ENCODE data around the gene HDAC3. TPM values are rescaled to one million over a fixed set of nuclear protein-coding genes. Genes with fewer than 3 reads are reported as not detected.

Gene HDAC3
- total RNA-seq, 4 donors from 2014 or later, result 44.2 to 62.7 (median 54.6) TPM

DNA sequence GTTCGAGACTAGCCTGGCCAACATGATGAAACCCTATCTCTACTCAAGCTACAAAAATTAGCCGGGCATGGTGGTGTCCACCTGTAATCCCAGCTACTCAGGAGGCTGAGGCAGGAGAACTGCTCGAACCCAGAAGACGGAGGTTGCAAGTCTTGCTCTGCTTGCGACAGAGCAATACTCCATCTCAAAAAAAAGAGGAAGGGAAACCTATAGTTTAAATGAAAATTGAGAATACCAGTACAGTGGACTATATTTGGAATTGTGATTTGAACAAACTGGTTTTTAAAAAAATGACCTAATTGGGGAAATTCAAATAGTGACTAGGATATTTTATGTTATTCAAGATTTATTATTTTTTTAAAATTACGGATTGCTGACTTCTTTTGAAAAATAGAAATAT lies 51.1 kb downstream of the HDAC3 start:
- intact Hi-C loops (cut with DNase I), result no loop called here
- TF ChIP-seq CTCF (IDR thresholded peaks at IDR 0.05), result no peak
- TF ChIP-seq POLR2A (IDR thresholded peaks at IDR 0.05), result no peak
- Histone ChIP-seq H3K36me3 (peaks cover 28 to 32% of the 10 kb centered on the region in 2 donors), H3K4me1 (no peaks in the 10 kb centered on the region), H3K4me3 (replicated peaks in 1 of 3) (no peak overlapping the region), H3K27me3 (no peaks in the 10 kb centered on the region), H3K27ac (no peak overlapping the region), H3K9me3 (no peaks in the 10 kb centered on the region)
- DNase-seq, result no peak
- 81 to 95% methylated on average over 6 of the region's 6 CpGs for WGBS, 2 donors

GRCh38 chr5:141574122-141574510 lies 62.5 kb downstream of the HDAC3 start:
- no peak overlapping the region for H3K4me3 ChIP-seq (replicated peaks in 1 of 3)
- H3K9me3 ChIP-seq, result no peaks in the 10 kb centered on the region
- DNase-seq, result no peak
- intact Hi-C loops (cut with DNase I), result no loop called here
- H3K36me3 ChIP-seq, result peaks cover 70 to 79% of the 10 kb centered on the region in 2 donors
- WGBS, 2 donors, result 60 to 77% methylated on average over 2 of the region's 2 CpGs
- TF ChIP-seq POLR2A (IDR thresholded peaks at IDR 0.05) (no peak), CTCF (IDR thresholded peaks at IDR 0.05) (no peak)
- no peaks in the 10 kb centered on the region for H3K4me1 ChIP-seq
- H3K27ac ChIP-seq, result no peak overlapping the region
- no peaks in the 10 kb centered on the region for H3K27me3 ChIP-seq

DNA sequence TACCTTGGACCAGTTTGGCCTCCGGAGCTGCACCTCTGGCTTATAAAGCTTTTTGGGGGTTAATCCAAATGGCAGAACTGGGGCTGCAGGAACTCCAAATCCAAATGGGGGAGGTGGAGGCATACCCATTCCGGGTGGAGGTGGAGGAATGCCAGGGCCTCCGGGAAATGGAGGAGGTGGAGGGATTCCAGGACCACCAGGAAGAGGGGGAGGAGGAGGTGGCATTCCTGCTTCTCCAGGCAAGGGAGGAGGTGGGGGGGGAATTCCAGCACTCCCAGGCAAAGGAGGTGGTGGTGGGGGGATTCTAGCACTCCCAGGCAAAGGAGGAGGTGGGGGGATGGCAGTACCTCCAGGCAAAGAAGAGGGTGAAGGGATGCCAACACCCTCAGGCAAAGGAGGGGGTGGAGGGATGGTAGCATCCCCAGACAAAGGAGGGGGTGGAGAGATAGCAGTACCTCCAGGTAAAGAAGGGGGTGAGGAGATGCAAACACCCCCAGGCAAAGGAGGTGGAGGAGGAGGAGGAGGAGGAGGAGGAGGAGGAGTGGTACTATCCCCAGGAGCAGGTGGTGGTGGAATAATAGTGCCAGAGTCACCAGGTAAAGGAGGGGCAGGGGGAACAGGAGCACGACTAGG lies 63.0 kb downstream of the HDAC3 start:
- Histone ChIP-seq H3K4me1 (no peaks in the 10 kb centered on the region), H3K4me3 (replicated peaks in 1 of 3) (no peak overlapping the region), H3K27me3 (no peaks in the 10 kb centered on the region), H3K9me3 (no peaks in the 10 kb centered on the region), H3K36me3 (peaks cover 65 to 75% of the 10 kb centered on the region in 2 donors), H3K27ac (no peak overlapping the region)
- DNase-seq, result no peak
- intact Hi-C loops (cut with DNase I), result no loop called here
- WGBS, 2 donors, result 83% methylated on average over 4 of the region's 4 CpGs
- no peak for TF ChIP-seq POLR2A (IDR thresholded peaks at IDR 0.05)
- TF ChIP-seq CTCF (IDR thresholded peaks at IDR 0.05), result no peak

Small RNAs within 50 kb of the gene (small RNA-seq; reads per million reads assigned to genes)
- not detected for gene RPS27AP10

Other genes with a start within 250 kb of the HDAC3 start
- gene PCDHGB4, start 249.2 kb downstream of the HDAC3 start, total RNA-seq, result 10 to 100 TPM; 10.4 to 12.5 (median 10.4) TPM
- 1 to 10 TPM; 2.9 to 5.8 (median 4.7) TPM for gene PCDHGA8, start 244.2 kb downstream of the HDAC3 start, total RNA-seq
- 10 to 100 TPM; 17.2 to 22.6 (median 20.2) TPM for gene PCDHGB5, start 238.9 kb downstream of the HDAC3 start, total RNA-seq
- gene PCDHGA9, start 234.1 kb downstream of the HDAC3 start, total RNA-seq, result 10 to 100 TPM in 3 of 4 donors, 1 to 10 TPM in 1; 9.7 to 12.1 (median 11.0) TPM
- 10 to 100 TPM in 3 of 4 donors, 1 to 10 TPM in 1; 9.5 to 11.4 (median 10.9) TPM for gene PCDHGB6, start 228.8 kb downstream of the HDAC3 start, total RNA-seq
- 10 to 100 TPM in 1 of 4 donors, 1 to 10 TPM in 3; 8.7 to 17.1 (median 9.3) TPM for gene PCDHGA10, start 223.9 kb downstream of the HDAC3 start, total RNA-seq
- 10 to 100 TPM in 3 of 4 donors, 1 to 10 TPM in 1; 9.5 to 19.7 (median 11.3) TPM for gene PCDHGB7, start 219.2 kb downstream of the HDAC3 start, total RNA-seq
- 1 to 10 TPM; 8.0 to 9.5 (median 8.2) TPM for gene PCDHGA11, start 215.8 kb downstream of the HDAC3 start, total RNA-seq
- 10 to 100 TPM in 2 of 4 donors, 1 to 10 TPM in 2; 9.4 to 13.5 (median 10.7) TPM for gene PCDHGA12, start 206.3 kb downstream of the HDAC3 start, total RNA-seq
- gene PCDHGC3, start 160.9 kb downstream of the HDAC3 start, total RNA-seq, result 10 to 100 TPM; 24.7 to 31.5 (median 27.6) TPM
- gene PCDHGC4, start 151.8 kb downstream of the HDAC3 start, total RNA-seq, result 10 to 100 TPM in 1 of 4 donors, 1 to 10 TPM in 3; 2.5 to 10.7 (median 4.8) TPM
- gene PCDHGC5, start 147.8 kb downstream of the HDAC3 start, total RNA-seq, result 1 to 10 TPM; 1.8 to 3.4 (median 2.1) TPM
- gene DIAPH1, start 17.8 kb downstream of the HDAC3 start, total RNA-seq, result 100 to 1,000 TPM in 1 of 4 donors, 10 to 100 TPM in 3; 82.1 to 103 (median 89.7) TPM
- 1 to 10 TPM; 2.4 to 5.7 (median 4.6) TPM for gene RELL2, start 148 bp upstream of the HDAC3 start, total RNA-seq
- 10 to 100 TPM; 15.2 to 28.3 (median 22.7) TPM for gene FCHSD1, start 14.6 kb upstream of the HDAC3 start, total RNA-seq
- 10 to 100 TPM in 1 of 4 donors, 1 to 10 TPM in 3; 5.4 to 11.7 (median 8.3) TPM for gene ARAP3, start 45.4 kb upstream of the HDAC3 start, total RNA-seq
- 10 to 100 TPM; 23.4 to 76.2 (median 37.5) TPM for gene PCDH1, start 241.6 kb upstream of the HDAC3 start, total RNA-seq

All from thyroid gland (tissue), 4 donors.